B cell (primary cell): ENCODE measurements around the gene DBF4B. TPM values are rescaled to one million over a fixed set of nuclear protein-coding genes. Genes with fewer than 3 reads are reported as not detected.

Experiments used
- ATAC-seq: fragments of 200-7000 bp; cut with Tn5 transposase; one replicate; pipeline ENCODE4 v1.10.0; 2021; ENCODE audit warnings: low read depth, mild to moderate bottlenecking, moderate number of reproducible peaks, moderate library complexity
- CTCF ChIA-PET: fragments of 350-600 bp; sonication (Branson Sonifier 250); formaldehyde crosslinking; loops from one replicate; lab custom pipeline; 2021; ENCODE audit warnings: antibody characterized with exemption, inconsistent platforms; lab: Charles Lee
- POLR2A ChIA-PET: fragments of 350-600 bp; sonication (Branson Sonifier 250); formaldehyde crosslinking; loops from one replicate; lab custom pipeline; 2021; ENCODE audit warnings: antibody characterized with exemption; lab: Charles Lee
- DNase-seq: peaks from one replicate; pipeline ENCODE4 v3.0.0; 2013
- H2AFZ ChIP-seq: 2 replicates; pipeline ENCODE4 v1.6.1; 2012; ENCODE audit warnings: mild to moderate bottlenecking, low read depth, low read length; ENCODE audit not compliant: insufficient read depth, poor library complexity, severe bottlenecking
- H3K27ac ChIP-seq, 2 donors: 1 replicate in 1 of 2; 2 replicates in 1 of 2; pipeline ENCODE4 v1.5.1; 2012 to 2013; ENCODE audit warnings: low read length in 2 of 2, mild to moderate bottlenecking in 2 of 2, moderate library complexity in 1 of 2
- H3K27me3 ChIP-seq, 4 experiments: fragments of 200-600 bp in 1 of 4; sonication (generic) in 1 of 4; replicated peaks in 1 of 4; 1 replicate in 2 of 4; 2 replicates in 2 of 4; pipeline versions ENCODE4 v1.6.1 to v1.7.0; 2013 to 2016; ENCODE audit warnings: low read length in 3 of 4, mild to moderate bottlenecking in 2 of 4, mixed read lengths in 1 of 4, moderate library complexity in 1 of 4; ENCODE audit not compliant: insufficient read depth in 4 of 4, control insufficient read depth in 3 of 4; ENCODE audit errors: control extremely low read depth in 1 of 4
- H3K36me3 ChIP-seq, 2 experiments: replicated peaks in 1 of 2; 1 replicate in 1 of 2; 2 replicates in 1 of 2; pipeline versions ENCODE4 v1.6.1 to v1.7.1; 2013; ENCODE audit warnings: low read length in 1 of 2; ENCODE audit not compliant: insufficient read depth in 2 of 2, control insufficient read depth in 1 of 2; ENCODE audit errors: control extremely low read depth in 1 of 2, extremely low read depth in 1 of 2
- H3K4me1 ChIP-seq, 2 donors: fragments of 200-600 bp in 1 of 2; sonication (generic) in 1 of 2; 1 replicate in 1 of 2; 2 replicates in 1 of 2; pipeline versions ENCODE4 v1.5.1 to v1.6.1; 2013 to 2017; ENCODE audit warnings: low read length in 2 of 2; ENCODE audit not compliant: control insufficient read depth in 2 of 2, insufficient read depth in 2 of 2
- H3K4me2 ChIP-seq: replicated peaks from 2 replicates; pipeline ENCODE3; 2012; ENCODE audit warnings: mild to moderate bottlenecking, low read depth, low read length; ENCODE audit not compliant: poor library complexity, severe bottlenecking
- H3K4me3 ChIP-seq, 5 experiments: fragments of 200-600 bp in 1 of 5; sonication (generic) in 1 of 5; 1 replicate in 3 of 5; 2 replicates in 2 of 5; pipeline versions ENCODE4 v1.5.1 to v1.7.0; 2011 to 2016; ENCODE audit warnings: low read length in 4 of 5, mild to moderate bottlenecking in 4 of 5, low read depth in 2 of 5, control low read depth in 1 of 5, moderate library complexity in 1 of 5; ENCODE audit not compliant: insufficient read depth in 1 of 5; ENCODE audit errors: control extremely low read depth in 1 of 5, extremely low read depth in 1 of 5
- H3K79me2 ChIP-seq: fragments of 200-600 bp; sonication (generic); one replicate; pipeline ENCODE4 v1.6.0; 2016; ENCODE audit warnings: low read length; ENCODE audit not compliant: control insufficient read depth, insufficient read depth
- H3K9ac ChIP-seq: fragments of 200-600 bp; sonication (generic); 2 replicates; pipeline ENCODE4 v1.6.1; 2017; ENCODE audit warnings: mild to moderate bottlenecking, low read length, moderate library complexity
- H3K9me3 ChIP-seq, 3 donors: one replicate each; pipeline versions ENCODE4 v1.6.1 to v1.7.1; 2013; ENCODE audit warnings: low read length in 2 of 3; ENCODE audit not compliant: control insufficient read depth in 2 of 3, insufficient read depth in 1 of 3; ENCODE audit errors: control extremely low read depth in 1 of 3
- H4K20me1 ChIP-seq: 2 replicates; pipeline ENCODE4 v1.6.0; 2012; ENCODE audit warnings: mild to moderate bottlenecking, low read length; ENCODE audit not compliant: insufficient read depth, control insufficient read depth, poor library complexity, severe bottlenecking
- H3K27ac Mint-ChIP-seq: one replicate; pipeline ENCODE4 v1.8.0; 2021; ENCODE audit warnings: mixed read lengths
- H3K27me3 Mint-ChIP-seq: one replicate; pipeline ENCODE4 v1.8.0; 2021; ENCODE audit warnings: mixed read lengths
- H3K4me1 Mint-ChIP-seq: one replicate; pipeline ENCODE4 v1.8.0; 2021; ENCODE audit warnings: mixed read lengths
- H3K4me3 Mint-ChIP-seq: one replicate; pipeline ENCODE4 v1.8.0; 2021; ENCODE audit warnings: mixed read lengths
- H3K9me3 Mint-ChIP-seq: one replicate; pipeline ENCODE4 v1.8.0; 2022; ENCODE audit warnings: mixed read lengths; ENCODE audit not compliant: insufficient read depth
- EZH2 ChIP-seq: IDR thresholded peaks from 2 replicates; pipeline ENCODE4 v1.6.1; 2012; ENCODE audit warnings: borderline replicate concordance, low read depth, mild to moderate bottlenecking, moderate library complexity, low read length; ENCODE audit not compliant: insufficient read depth, poor library complexity, severe bottlenecking
- WGBS: methylation state at CpG from one replicate; pipeline ENCODE4 v1.1.5; 2013; ENCODE audit warnings: missing lambda C conversion rate; ENCODE audit not compliant: insufficient coverage; 5-methylcytosine and 5-hydroxymethylcytosine counted together
- intact Hi-C: fragments of 100-400 bp; cut with micrococcal nuclease; formaldehyde crosslinking; loops from one replicate; pipeline ENCODE4 v1.10.0; 2022
- polyA plus RNA-seq: library from polyadenylated mRNA; depleted of rRNA; stranded (reverse); fragments of >200 nt; gene quantifications from 2 replicates; pipeline ENCODE4 v1.2.3, GENCODE V29; 2012
- total RNA-seq, 2 donors: library from RNA; stranded (reverse); fragments of 120-200 nt in 1 of 2; gene quantifications; 1 replicate in 1 of 2; 2 replicates in 1 of 2; pipeline versions ENCODE4 v1.2.3 to v1.2.4, GENCODE V29; 2013 to 2022
- TF ChIP-seq, protein P1 (sequence below): fragments of 200-600 bp; IDR thresholded peaks from one replicate; pipeline ENCODE4 v1.8.0; 2022; ENCODE audit warnings: antibody characterized with exemption, mild to moderate bottlenecking

DBF4B gene
- total and polyA plus RNA-seq, 2 donors (not counting 1 experiment from before 2014, with no cell fraction given) = 10.9 to 15.9 TPM

DNA sequence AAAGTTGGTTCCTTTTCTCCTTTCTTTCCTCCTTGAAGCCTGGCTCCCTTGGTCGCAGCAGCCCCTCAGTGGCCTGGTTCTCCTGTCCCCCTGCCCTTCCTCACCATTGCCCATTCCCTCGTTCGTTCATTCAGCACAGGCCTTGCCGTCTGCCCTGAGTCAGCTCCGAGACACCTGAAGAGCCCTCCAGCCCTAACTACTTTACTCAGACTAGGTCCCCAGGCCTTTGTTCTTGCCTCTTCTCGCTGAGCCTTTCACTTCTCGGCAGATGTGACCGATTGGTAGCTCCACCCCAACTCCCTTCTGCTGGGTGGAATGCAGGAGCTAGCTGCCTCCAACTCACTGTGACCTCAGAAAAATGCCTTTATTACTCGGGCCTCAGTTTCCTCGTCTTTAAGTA is 43.3 kb downstream of the DBF4B start:
- Histone ChIP-seq H3K4me1 (no peaks in the 10 kb centered on the region), H3K9ac (no peak overlapping the region), H3K36me3 (peaks cover 0 to 9% of the 10 kb centered on the region in 2 experiments), H3K9me3 (no peaks in the 10 kb centered on the region), H2AFZ (no peak overlapping the region), H3K4me3 (no peak overlapping the region), H3K27me3 (peaks cover 0 to 5% (median 0%) of the 10 kb centered on the region in 4 experiments), H3K79me2 (no peaks in the 10 kb centered on the region), H4K20me1 (no peaks in the 10 kb centered on the region), H3K4me2 (no peak overlapping the region), H3K27ac (no peak overlapping the region)
- 97% methylated on average over 7 of the region's 10 CpGs for WGBS
- H3K27me3 Mint-ChIP-seq = peaks cover 3% of the 10 kb centered on the region
- H3K4me3 Mint-ChIP-seq = no peak overlapping the region
- DNase-seq (no peak), ATAC-seq (no peak)
- intact Hi-C loops = no loop called here
- ChIA-PET POLR2A (no interaction called here), CTCF (no interaction called here)
- no peak overlapping the region for H3K27ac Mint-ChIP-seq
- H3K4me1 Mint-ChIP-seq = no peaks in the 10 kb centered on the region
- no peaks in the 10 kb centered on the region for H3K9me3 Mint-ChIP-seq
- TF ChIP-seq, protein P1, sequence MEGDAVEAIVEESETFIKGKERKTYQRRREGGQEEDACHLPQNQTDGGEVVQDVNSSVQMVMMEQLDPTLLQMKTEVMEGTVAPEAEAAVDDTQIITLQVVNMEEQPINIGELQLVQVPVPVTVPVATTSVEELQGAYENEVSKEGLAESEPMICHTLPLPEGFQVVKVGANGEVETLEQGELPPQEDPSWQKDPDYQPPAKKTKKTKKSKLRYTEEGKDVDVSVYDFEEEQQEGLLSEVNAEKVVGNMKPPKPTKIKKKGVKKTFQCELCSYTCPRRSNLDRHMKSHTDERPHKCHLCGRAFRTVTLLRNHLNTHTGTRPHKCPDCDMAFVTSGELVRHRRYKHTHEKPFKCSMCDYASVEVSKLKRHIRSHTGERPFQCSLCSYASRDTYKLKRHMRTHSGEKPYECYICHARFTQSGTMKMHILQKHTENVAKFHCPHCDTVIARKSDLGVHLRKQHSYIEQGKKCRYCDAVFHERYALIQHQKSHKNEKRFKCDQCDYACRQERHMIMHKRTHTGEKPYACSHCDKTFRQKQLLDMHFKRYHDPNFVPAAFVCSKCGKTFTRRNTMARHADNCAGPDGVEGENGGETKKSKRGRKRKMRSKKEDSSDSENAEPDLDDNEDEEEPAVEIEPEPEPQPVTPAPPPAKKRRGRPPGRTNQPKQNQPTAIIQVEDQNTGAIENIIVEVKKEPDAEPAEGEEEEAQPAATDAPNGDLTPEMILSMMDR = no peak
- no peak for TF ChIP-seq EZH2

DNA sequence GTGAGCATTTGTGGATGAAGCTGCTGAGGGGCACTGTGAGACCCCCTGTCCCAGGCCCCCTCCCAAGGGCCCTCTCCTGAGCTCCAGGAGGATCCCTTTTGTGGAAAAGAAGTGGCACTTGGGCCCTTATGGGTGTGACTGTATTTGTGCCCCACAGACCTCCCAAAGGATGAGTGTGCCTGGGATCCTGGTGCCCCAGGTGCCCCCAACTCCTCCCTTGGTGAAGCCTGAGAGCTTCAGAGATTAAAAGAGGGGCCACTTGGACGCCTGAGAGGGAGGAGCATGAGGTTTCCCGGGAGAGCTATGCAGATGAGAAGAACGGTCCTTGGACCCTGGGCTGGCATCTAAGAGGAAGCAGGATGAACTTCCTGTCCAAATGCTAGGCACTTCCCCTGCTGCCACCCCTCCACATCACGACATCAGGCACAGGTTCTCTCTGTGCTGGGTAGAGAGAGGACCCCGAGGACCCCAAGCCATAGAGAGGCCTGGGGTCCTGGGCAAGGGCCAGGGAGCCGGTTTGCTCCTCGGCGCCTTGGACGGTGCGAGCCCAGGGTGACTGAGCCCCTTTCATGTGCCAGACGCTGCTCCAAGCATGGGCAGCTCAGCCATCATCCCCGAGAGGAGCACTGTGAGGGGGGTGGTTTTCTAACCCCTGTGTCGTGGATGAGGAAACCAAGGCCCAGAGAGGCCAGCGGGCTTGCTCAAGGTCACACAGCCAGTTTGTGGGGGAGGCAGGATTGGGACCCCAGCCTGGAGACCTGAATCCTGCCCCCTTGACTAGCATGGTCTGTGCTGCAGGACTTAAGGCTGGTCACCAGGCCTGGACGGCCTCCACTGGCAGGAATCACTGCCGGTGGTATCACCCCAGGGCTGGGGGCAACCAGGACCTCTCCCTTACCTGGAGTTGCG is 44.7 kb downstream of the DBF4B start:
- no peaks in the 10 kb centered on the region for H3K9me3 ChIP-seq
- no peak overlapping the region for H3K27ac ChIP-seq
- H3K27ac Mint-ChIP-seq = no peak overlapping the region
- no peaks in the 10 kb centered on the region for H3K79me2 ChIP-seq
- no peak overlapping the region for H3K4me3 ChIP-seq
- POLR2A ChIA-PET = no interaction called here
- no peak overlapping the region for H3K4me2 ChIP-seq
- CTCF ChIA-PET = no interaction called here
- intact Hi-C loops = no loop called here
- DNase-seq = no peak
- 90% methylated on average over 17 of the region's 17 CpGs for WGBS
- H3K9ac ChIP-seq = no peak overlapping the region
- H3K4me3 Mint-ChIP-seq = no peak overlapping the region
- no peaks in the 10 kb centered on the region for H3K9me3 Mint-ChIP-seq
- TF ChIP-seq EZH2 = no peak
- TF ChIP-seq, protein P1 = no peak
- peaks cover 2% of the 10 kb centered on the region for H3K4me1 Mint-ChIP-seq
- ATAC-seq = no peak
- H3K27me3 ChIP-seq = peaks cover 0 to 17% (median 5%) of the 10 kb centered on the region in 4 experiments
- H3K27me3 Mint-ChIP-seq = peaks cover 16% of the 10 kb centered on the region
- H4K20me1 ChIP-seq = no peaks in the 10 kb centered on the region
- H2AFZ ChIP-seq = no peak overlapping the region
- H3K36me3 ChIP-seq = peaks cover 0 to 1% of the 10 kb centered on the region in 2 experiments
- peaks cover under 1 to 1% of the 10 kb centered on the region in 2 donors for H3K4me1 ChIP-seq
